HG03457 (cell line): ENCODE results near the gene PHETA2.
"Not testable (repeated sequence)": the region's sequence is repeated elsewhere in the genome, so short reads cannot be mapped to it uniquely, and the experiment has no call there.

Experiments
- ATAC-seq: cut with Tn5 transposase; IDR thresholded peaks from one replicate; pipeline ENCODE4 v1.9.1; 2021; ENCODE audit warnings: moderate number of reproducible peaks; ENCODE audit not compliant: unreplicated experiment

Gene PHETA2

DNA sequence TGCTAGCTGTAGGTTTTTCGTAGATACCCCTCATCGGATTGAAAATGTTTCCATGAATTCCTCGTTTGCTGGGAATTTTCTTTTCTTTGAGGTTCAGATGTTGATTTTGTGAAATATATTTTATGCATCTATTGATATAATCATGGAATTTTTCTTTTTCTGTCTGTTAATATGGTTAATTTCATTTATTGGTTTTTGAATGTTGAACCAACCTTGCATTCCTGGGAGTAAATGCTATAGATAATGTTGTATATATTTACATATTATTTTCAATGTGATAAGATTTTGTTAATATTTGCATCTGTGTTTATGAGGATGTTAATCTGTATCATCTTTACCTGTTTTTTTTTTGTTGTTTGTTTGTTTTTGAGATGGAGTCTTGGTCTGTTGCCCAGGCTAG lies 27.2 kb downstream of the PHETA2 start:
- ATAC-seq = no peak

DNA sequence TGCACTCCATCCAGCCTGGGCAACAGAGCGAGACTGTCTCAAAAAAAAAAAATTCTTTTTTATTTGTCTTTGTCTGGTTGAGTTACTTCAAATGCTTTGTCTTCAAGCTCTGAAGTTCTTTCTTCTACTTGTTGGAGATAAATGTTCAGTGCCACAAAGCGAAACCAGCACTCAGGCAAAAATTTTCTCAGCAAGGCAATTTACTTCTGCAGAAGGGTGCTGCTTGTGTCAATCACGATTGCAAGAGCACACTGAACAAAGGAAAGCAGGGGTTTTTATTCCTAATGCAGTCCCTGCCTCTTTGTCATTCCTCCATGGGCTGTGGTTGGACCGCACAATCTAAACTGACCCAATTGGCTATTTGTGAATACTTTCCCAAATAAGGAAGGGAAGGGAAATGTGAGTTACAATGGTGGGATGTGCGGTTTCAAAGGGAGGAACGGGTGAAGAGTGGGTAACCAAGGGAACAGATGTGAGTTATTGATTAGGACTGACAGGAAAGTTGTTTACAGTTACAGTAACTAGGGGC lies 30.3 kb downstream of the PHETA2 start:
- not testable (repeated sequence) for ATAC-seq

- no peak for ATAC-seq
These were observed 34.8 kb downstream of the PHETA2 start for GRCh38 chr22:42108848-42109247.

- ATAC-seq = no peak
These were observed 37.8 kb downstream of the PHETA2 start for GRCh38 chr22:42111798-42112197.

GRCh38 chr22:42112793-42113192 lies 38.7 kb downstream of the PHETA2 start:
- not testable (repeated sequence) for ATAC-seq

DNA sequence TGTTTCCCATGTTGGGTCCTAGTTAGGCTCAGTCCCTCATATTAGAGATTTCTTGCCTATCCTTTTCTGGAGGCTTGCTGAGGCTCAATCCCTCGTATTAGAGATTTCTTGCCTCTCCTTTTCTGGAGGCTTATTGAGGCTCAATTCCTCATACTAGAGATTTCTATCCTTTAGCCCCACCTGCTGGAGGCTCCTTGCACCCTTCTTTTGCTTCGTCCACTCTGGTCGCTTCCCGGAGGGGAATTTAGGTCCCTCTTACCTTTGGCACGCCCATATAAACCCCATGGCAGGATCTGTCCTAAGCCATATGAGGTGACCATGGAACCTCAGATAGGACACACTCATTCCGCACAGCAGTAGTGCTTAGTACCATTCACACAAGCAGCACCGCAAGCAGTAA lies 40.7 kb downstream of the PHETA2 start:
- ATAC-seq = no peak

GRCh38 chr22:42115420-42115830 lies 41.4 kb downstream of the PHETA2 start:
- ATAC-seq = not testable (repeated sequence)

DNA sequence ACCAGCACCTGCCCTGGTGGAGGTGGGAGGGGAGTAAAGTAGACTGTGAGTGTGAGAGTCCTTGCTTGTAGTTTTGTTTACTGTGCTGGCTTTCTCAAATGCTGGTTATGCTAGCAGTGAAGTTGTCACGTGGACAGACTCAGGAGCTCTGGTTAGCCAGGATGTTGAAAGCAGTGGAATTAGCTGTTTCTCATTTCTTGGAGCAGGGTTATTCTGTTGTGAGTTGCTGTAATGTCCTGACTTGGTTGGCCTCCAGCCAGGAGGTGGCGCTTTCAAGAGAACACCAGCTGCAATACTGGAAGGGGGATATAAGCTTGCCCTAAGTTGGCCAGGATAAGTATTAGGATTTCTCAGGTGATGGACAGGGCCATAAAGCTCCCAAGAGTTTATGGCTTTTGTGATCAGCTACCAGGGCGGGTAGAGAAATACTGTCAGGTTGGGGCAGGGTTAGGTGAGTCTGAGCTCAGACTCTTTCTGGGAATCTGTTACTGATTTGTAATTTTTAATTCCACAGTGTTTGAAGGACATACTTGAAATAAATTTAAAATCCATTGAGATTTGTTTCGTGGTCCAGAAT lies 42.9 kb downstream of the PHETA2 start:
- ATAC-seq = no peak

- ATAC-seq = not testable (repeated sequence)
These were observed 46.4 kb downstream of the PHETA2 start for GRCh38 chr22:42120231-42121021.

GRCh38 chr22:42123529-42123928 lies 49.5 kb downstream of the PHETA2 start:
- ATAC-seq = not testable (repeated sequence)

- no peak for ATAC-seq
These were observed 53.6 kb downstream of the PHETA2 start for GRCh38 chr22:42127606-42128005.

DNA sequence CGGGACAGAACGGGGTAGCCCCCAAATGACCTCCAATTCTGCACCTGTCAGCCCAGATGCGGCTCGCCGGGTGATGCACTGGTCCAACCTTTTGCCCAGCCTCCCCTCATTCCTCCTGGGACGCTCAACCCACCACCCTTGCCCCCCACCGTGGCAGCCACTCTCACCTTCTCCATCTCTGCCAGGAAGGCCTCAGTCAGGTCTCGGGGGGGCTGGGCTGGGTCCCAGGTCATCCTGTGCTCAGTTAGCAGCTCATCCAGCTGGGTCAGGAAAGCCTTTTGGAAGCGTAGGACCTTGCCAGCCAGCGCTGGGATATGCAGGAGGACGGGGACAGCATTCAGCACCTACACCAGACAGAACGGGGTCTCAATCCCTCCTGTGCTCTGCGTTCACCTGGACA lies 54.0 kb downstream of the PHETA2 start:
- ATAC-seq = not testable (repeated sequence)
